CD14-positive monocyte (primary cell): ENCODE results near the gene FUS. TPM values are rescaled to one million over a fixed set of nuclear protein-coding genes. Genes with fewer than 3 reads are reported as not detected.
"Not testable (repeated sequence)": the region's sequence is repeated elsewhere in the genome, so short reads cannot be mapped to it uniquely, and the experiment has no call there.

Experiments
- DNase-seq, 3 donors: peaks; one replicate each; pipeline ENCODE4 v3.0.0-alpha.2; 2011 to 2022
- H2AFZ ChIP-seq: 2 replicates; pipeline ENCODE4 v1.6.0; 2012; ENCODE audit warnings: mild to moderate bottlenecking, low read depth, low read length, inconsistent platforms; ENCODE audit not compliant: insufficient read depth, poor library complexity, severe bottlenecking
- H3K27ac ChIP-seq, 2 donors: 1 replicate in 1 of 2; 2 replicates in 1 of 2; pipeline ENCODE4 v1.5.1; 2012 to 2013; ENCODE audit warnings: low read length in 2 of 2, control low read depth in 1 of 2, inconsistent platforms in 1 of 2, low read depth in 1 of 2, mild to moderate bottlenecking in 1 of 2
- H3K27me3 ChIP-seq, 2 donors: one replicate each; pipeline versions ENCODE4 v1.6.0 to v1.6.1; 2011 to 2013; ENCODE audit warnings: low read length in 2 of 2; ENCODE audit not compliant: control insufficient read depth in 2 of 2, insufficient read depth in 2 of 2
- H3K36me3 ChIP-seq, 2 donors: replicated peaks in 1 of 2; 1 replicate in 1 of 2; 2 replicates in 1 of 2; pipeline versions ENCODE4 v1.5.1 to v1.6.1; 2012 to 2013; ENCODE audit warnings: low read length in 2 of 2, control low read depth in 1 of 2, inconsistent platforms in 1 of 2, mild to moderate bottlenecking in 1 of 2; ENCODE audit not compliant: insufficient read depth in 2 of 2, control insufficient read depth in 1 of 2
- H3K4me1 ChIP-seq, 2 donors: 1 replicate in 1 of 2; 2 replicates in 1 of 2; pipeline versions ENCODE4 v1.5.1 to v1.6.1; 2012 to 2013; ENCODE audit warnings: low read length in 2 of 2, control low read depth in 1 of 2, inconsistent platforms in 1 of 2, mild to moderate bottlenecking in 1 of 2, moderate library complexity in 1 of 2; ENCODE audit not compliant: insufficient read depth in 2 of 2, control insufficient read depth in 1 of 2
- H3K4me2 ChIP-seq: replicated peaks from 2 replicates; pipeline ENCODE3; 2012; ENCODE audit warnings: low read length, moderate library complexity, mild to moderate bottlenecking; ENCODE audit not compliant: poor library complexity, severe bottlenecking; ENCODE audit errors: extremely low read depth
- H3K4me3 ChIP-seq, 3 experiments: fragments of 200-600 bp in 1 of 3; sonication (generic) in 1 of 3; replicated peaks in 1 of 3; 1 replicate in 2 of 3; 2 replicates in 1 of 3; pipeline ENCODE4 v1.5.1; 2011 to 2013; ENCODE audit warnings: low read length in 3 of 3, mild to moderate bottlenecking in 3 of 3, control low read depth in 2 of 3, low read depth in 2 of 3, inconsistent platforms in 1 of 3, moderate library complexity in 1 of 3
- H3K79me2 ChIP-seq: 2 replicates; pipeline ENCODE4 v1.6.0; 2012; ENCODE audit warnings: mild to moderate bottlenecking, control low read depth, inconsistent platforms, low read length, moderate library complexity; ENCODE audit not compliant: insufficient read depth
- H3K9ac ChIP-seq: 2 replicates; pipeline ENCODE4 v1.6.0; 2017; ENCODE audit warnings: low read length, mild to moderate bottlenecking; ENCODE audit not compliant: insufficient read depth, poor library complexity, severe bottlenecking
- H3K9me3 ChIP-seq, 2 donors: replicated peaks in 1 of 2; 1 replicate in 1 of 2; 2 replicates in 1 of 2; pipeline versions ENCODE4 v1.5.1 to v1.6.1; 2012 to 2013; ENCODE audit warnings: low read length in 2 of 2, control low read depth in 1 of 2; ENCODE audit not compliant: control insufficient read depth in 1 of 2, insufficient read depth in 1 of 2
- H4K20me1 ChIP-seq: 2 replicates; pipeline ENCODE4 v1.6.0; 2012; ENCODE audit warnings: mild to moderate bottlenecking, low read length, control low read depth, moderate library complexity; ENCODE audit not compliant: insufficient read depth
- H3K27ac Mint-ChIP-seq, 7 donors: one replicate each; pipeline ENCODE4 v1.8.0; 2020; ENCODE audit warnings: mild to moderate bottlenecking in 7 of 7, mixed read lengths in 7 of 7, moderate library complexity in 6 of 7, inconsistent platforms in 2 of 7
- H3K27me3 Mint-ChIP-seq, 3 donors: one replicate each; pipeline ENCODE4 v1.8.0; 2021 to 2022; ENCODE audit warnings: low read depth in 3 of 3, mild to moderate bottlenecking in 3 of 3, mixed read lengths in 3 of 3, moderate library complexity in 3 of 3, inconsistent platforms in 1 of 3
- H3K36me3 Mint-ChIP-seq, 2 donors: one replicate each; pipeline ENCODE4 v1.8.0; 2020; ENCODE audit warnings: mixed read lengths in 2 of 2, inconsistent platforms in 1 of 2, mild to moderate bottlenecking in 1 of 2
- H3K4me1 Mint-ChIP-seq: one replicate; pipeline ENCODE4 v1.8.0; 2020; ENCODE audit warnings: mild to moderate bottlenecking, mixed read lengths
- H3K4me3 Mint-ChIP-seq, 2 donors: one replicate each; pipeline ENCODE4 v1.8.0; 2020; ENCODE audit warnings: mild to moderate bottlenecking in 2 of 2, mixed read lengths in 2 of 2, moderate library complexity in 1 of 2
- H3K9me3 Mint-ChIP-seq, 7 donors: one replicate each; pipeline ENCODE4 v1.8.0; 2020 to 2022; ENCODE audit warnings: mixed read lengths in 7 of 7, mild to moderate bottlenecking in 6 of 7, moderate library complexity in 6 of 7, inconsistent platforms in 2 of 7
- WGBS: methylation state at CpG from one replicate; pipeline ENCODE4 v1.1.5; 2013; ENCODE audit warnings: missing lambda C conversion rate; ENCODE audit not compliant: insufficient coverage; 5-methylcytosine and 5-hydroxymethylcytosine counted together
- intact Hi-C, 2 donors: fragments of 100-400 bp; cut with micrococcal nuclease; formaldehyde crosslinking; loops; one replicate each; pipeline versions ENCODE4 v1.15.0 to v1.15.1; 2023
- polyA plus RNA-seq, 3 donors: library from polyadenylated mRNA; depleted of rRNA in 1 of 3; unstranded in 2 of 3; stranded (reverse) in 1 of 3; fragments of 300-500 nt in 2 of 3; fragments of >200 nt in 1 of 3; fragmentation: Illumina TruSeq in 2 of 3; gene quantifications; 1 replicate in 2 of 3; 2 replicates in 1 of 3; pipeline ENCODE4 v1.2.3, GENCODE V29; 2012 to 2021
- TF ChIP-seq, protein P1 (sequence below): fragments of 200-600 bp; IDR thresholded peaks from one replicate; pipeline ENCODE4 v1.8.0; 2022; ENCODE audit warnings: antibody characterized with exemption, mild to moderate bottlenecking

The FUS gene
- polyA plus RNA-seq, 3 donors: 54.9 to 246 (median 78.5) TPM

DNA sequence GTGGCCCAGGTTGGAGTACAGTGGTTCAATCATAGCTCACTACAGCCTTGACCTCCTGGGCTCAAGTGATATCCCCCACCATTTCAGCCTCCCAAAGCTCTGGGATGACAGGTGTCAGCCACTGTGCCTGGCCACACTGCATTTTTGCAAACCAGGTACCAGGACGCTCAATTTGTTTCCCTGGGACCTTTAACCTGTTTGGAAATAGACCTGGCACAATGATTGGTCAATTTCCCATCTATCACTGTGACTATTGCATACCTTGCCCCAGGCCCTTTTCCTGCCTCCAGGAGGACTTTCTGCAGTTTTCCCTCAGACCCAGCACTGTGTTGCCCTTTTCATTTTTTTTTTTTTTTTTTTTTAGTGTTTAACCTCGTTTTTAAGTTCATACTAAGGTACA, 11.1 kb upstream of the FUS start:
- WGBS: 91% methylated on average over 1 of the region's 2 CpGs
- no peaks in the 10 kb centered on the region for H3K36me3 ChIP-seq
- no peaks in the 10 kb centered on the region for H3K36me3 Mint-ChIP-seq
- peaks cover 6% of the 10 kb centered on the region for H3K4me1 Mint-ChIP-seq
- no peak overlapping the region for H3K4me3 Mint-ChIP-seq
- no peaks in the 10 kb centered on the region for H3K27me3 ChIP-seq
- intact Hi-C loops: loop anchor here in 1 of 2 donors (10.0 kb wide), 1 partner anchor 184 kb away; the partner anchor contains the start of gene HSD3B7
- no peaks in the 10 kb centered on the region for H3K9me3 ChIP-seq
- H3K27ac ChIP-seq: no peak overlapping the region
- H3K9me3 Mint-ChIP-seq: no peaks in the 10 kb centered on the region
- peaks cover 0 to 5% (median 5%) of the 10 kb centered on the region in 3 donors for H3K27me3 Mint-ChIP-seq
- no peak overlapping the region for H3K9ac ChIP-seq
- H2AFZ ChIP-seq: no peak overlapping the region
- TF ChIP-seq, protein P1, sequence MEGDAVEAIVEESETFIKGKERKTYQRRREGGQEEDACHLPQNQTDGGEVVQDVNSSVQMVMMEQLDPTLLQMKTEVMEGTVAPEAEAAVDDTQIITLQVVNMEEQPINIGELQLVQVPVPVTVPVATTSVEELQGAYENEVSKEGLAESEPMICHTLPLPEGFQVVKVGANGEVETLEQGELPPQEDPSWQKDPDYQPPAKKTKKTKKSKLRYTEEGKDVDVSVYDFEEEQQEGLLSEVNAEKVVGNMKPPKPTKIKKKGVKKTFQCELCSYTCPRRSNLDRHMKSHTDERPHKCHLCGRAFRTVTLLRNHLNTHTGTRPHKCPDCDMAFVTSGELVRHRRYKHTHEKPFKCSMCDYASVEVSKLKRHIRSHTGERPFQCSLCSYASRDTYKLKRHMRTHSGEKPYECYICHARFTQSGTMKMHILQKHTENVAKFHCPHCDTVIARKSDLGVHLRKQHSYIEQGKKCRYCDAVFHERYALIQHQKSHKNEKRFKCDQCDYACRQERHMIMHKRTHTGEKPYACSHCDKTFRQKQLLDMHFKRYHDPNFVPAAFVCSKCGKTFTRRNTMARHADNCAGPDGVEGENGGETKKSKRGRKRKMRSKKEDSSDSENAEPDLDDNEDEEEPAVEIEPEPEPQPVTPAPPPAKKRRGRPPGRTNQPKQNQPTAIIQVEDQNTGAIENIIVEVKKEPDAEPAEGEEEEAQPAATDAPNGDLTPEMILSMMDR: no peak
- no peaks in the 10 kb centered on the region for H3K4me1 ChIP-seq
- no peak overlapping the region for H3K4me2 ChIP-seq
- no peaks in the 10 kb centered on the region for H3K79me2 ChIP-seq
- DNase-seq: no peak
- H4K20me1 ChIP-seq: no peaks in the 10 kb centered on the region
- H3K27ac Mint-ChIP-seq: no peak overlapping the region
- no peak overlapping the region for H3K4me3 ChIP-seq

DNA sequence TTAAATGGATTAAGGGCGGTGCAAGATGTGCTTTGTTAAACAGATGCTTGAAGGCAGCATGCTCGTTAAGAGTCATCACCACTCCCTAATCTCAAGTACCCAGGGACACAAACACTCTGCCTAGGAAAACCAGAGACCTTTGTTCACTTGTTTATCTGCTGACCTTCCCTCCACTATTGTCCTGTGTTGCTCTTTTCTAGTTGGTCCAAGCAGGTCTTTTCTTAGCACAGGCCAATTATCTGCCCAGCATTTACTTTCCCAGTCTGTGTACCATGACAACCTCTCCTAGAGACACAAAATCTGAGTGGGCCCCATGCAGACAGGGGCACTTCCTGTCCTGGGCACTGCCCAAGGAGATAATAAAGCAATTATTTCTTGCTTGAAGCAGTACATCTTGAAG, 9.9 kb upstream of the FUS start:
- not testable (repeated sequence) for H3K9me3 ChIP-seq, H3K27ac ChIP-seq, H3K9me3 Mint-ChIP-seq, H3K27ac Mint-ChIP-seq, H3K27me3 ChIP-seq, DNase-seq, H3K9ac ChIP-seq, H4K20me1 ChIP-seq, H3K36me3 Mint-ChIP-seq, H3K4me2 ChIP-seq, H2AFZ ChIP-seq, H3K4me3 Mint-ChIP-seq, H3K4me1 ChIP-seq, H3K36me3 ChIP-seq, H3K4me1 Mint-ChIP-seq, H3K79me2 ChIP-seq, H3K4me3 ChIP-seq, H3K27me3 Mint-ChIP-seq
- intact Hi-C loops: loop anchor here in 1 of 2 donors (10.0 kb wide), 1 partner anchor 275 kb away; the partner anchor contains the start of gene ZNF843
- WGBS: no CpG with 5 or more reads among the region's 2 CpGs
